HUES48 (cell line): ENCODE measurements around the gene YBX1.
"Not testable (repeated sequence)": the region's sequence is repeated elsewhere in the genome, so short reads cannot be mapped to it uniquely, and the experiment has no call there.

Experiments
- H3K27ac ChIP-seq: one replicate; pipeline ENCODE4 v1.7.0; 2013; ENCODE audit warnings: low read depth, low read length, inconsistent platforms
- H3K27me3 ChIP-seq: 2 replicates; pipeline ENCODE4 v1.6.1; 2013; ENCODE audit warnings: mild to moderate bottlenecking, low read length; ENCODE audit not compliant: control insufficient read depth, insufficient read depth
- H3K36me3 ChIP-seq: 2 replicates; pipeline ENCODE4 v1.6.1; 2013; ENCODE audit warnings: low read length; ENCODE audit not compliant: control insufficient read depth, insufficient read depth
- H3K4me1 ChIP-seq: 2 replicates; pipeline ENCODE4 v1.6.1; 2013; ENCODE audit warnings: mild to moderate bottlenecking, low read length; ENCODE audit not compliant: control insufficient read depth, insufficient read depth
- H3K4me3 ChIP-seq: 2 replicates; pipeline ENCODE4 v1.5.1; 2013; ENCODE audit warnings: mild to moderate bottlenecking, low read depth, low read length
- H3K9ac ChIP-seq: 2 replicates; pipeline ENCODE4 v1.6.1; 2013; ENCODE audit warnings: mild to moderate bottlenecking, low read depth, low read length, moderate library complexity
- H3K9me3 ChIP-seq: 2 replicates; pipeline ENCODE4 v1.6.1; 2013; ENCODE audit warnings: low read length; ENCODE audit not compliant: control insufficient read depth, insufficient read depth

YBX1 gene

DNA sequence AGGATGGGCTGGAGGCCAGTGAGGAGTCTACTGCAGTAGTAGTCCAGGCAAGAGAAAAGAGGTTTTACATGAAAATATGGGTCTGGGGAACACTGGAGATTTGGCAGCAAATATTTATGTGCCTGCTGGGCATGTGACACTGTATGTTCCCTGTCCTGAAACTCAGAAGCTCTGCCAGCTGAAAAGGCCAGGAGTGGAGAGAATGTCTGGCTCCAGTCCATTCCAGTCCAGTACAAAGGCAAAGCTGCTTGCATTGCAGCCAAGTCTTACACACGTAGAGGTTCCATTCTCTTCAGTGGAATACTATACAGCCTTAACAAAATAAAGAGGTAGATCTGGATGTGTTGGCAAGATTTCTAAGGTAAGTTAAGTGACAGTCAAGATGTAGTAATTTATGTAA is 7.5 kb upstream of the YBX1 start:
- Histone ChIP-seq H3K4me3 (no peak overlapping the region), H3K27me3 (no peaks in the 10 kb centered on the region), H3K27ac (no peak overlapping the region), H3K9ac (no peak overlapping the region), H3K36me3 (peaks cover 51% of the 10 kb centered on the region), H3K9me3 (no peaks in the 10 kb centered on the region), H3K4me1 (no peaks in the 10 kb centered on the region)

DNA sequence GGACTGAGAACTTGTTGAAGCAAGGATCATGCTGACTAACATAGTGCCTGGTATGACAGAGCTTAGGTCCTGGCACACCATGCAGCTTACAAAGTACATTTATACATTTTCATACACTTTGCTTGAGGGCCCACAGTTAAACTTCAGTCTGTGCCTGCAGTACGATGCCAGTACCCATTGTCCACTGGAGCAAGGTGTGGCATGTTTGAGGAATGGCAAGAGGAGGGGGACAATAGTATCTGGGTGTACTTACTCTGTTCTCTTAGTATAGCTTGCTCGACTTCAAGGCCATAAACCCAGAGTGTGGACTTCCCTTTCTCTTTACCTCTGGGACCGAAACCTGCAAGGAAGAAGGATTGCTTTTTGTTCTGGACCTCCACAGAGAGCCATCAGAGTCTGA is 6.8 kb upstream of the YBX1 start:
- no peak overlapping the region for H3K4me3 ChIP-seq
- no peak overlapping the region for H3K27ac ChIP-seq
- no peaks in the 10 kb centered on the region for H3K4me1 ChIP-seq
- no peak overlapping the region for H3K9ac ChIP-seq
- H3K9me3 ChIP-seq: no peaks in the 10 kb centered on the region
- peaks cover 43% of the 10 kb centered on the region for H3K36me3 ChIP-seq
- no peaks in the 10 kb centered on the region for H3K27me3 ChIP-seq

DNA sequence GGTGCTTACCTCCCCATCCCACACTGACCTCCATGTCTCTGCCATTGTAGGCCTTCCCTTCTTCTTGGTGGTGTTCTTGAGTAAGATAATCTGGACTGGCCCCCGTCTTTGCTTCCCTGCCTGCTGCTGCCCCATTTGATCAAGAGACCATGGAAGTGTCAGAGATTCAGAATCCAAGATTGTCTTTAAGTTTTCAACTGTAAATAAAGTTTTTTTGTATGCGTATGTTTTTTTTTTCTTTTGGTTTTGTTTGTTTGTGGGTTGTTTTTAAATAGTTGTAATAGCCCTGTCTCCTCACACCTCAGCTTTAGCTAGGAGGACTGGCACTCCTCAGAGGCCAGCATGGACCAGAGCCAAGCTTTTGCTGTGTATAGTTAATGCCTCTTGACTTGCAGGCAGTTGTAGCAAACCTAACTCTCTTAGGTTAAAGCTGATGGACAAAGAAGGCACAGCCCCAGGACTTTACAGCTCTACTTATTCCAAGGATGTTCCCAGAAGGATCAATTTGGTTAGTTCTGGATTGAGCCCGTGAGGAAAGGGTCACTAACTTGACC is 5.6 kb upstream of the YBX1 start:
- Histone ChIP-seq H3K27ac (no peak overlapping the region), H3K27me3 (no peaks in the 10 kb centered on the region), H3K36me3 (peaks cover 34% of the 10 kb centered on the region), H3K4me1 (no peaks in the 10 kb centered on the region), H3K9ac (no peak overlapping the region), H3K9me3 (no peaks in the 10 kb centered on the region), H3K4me3 (no peak overlapping the region)

DNA sequence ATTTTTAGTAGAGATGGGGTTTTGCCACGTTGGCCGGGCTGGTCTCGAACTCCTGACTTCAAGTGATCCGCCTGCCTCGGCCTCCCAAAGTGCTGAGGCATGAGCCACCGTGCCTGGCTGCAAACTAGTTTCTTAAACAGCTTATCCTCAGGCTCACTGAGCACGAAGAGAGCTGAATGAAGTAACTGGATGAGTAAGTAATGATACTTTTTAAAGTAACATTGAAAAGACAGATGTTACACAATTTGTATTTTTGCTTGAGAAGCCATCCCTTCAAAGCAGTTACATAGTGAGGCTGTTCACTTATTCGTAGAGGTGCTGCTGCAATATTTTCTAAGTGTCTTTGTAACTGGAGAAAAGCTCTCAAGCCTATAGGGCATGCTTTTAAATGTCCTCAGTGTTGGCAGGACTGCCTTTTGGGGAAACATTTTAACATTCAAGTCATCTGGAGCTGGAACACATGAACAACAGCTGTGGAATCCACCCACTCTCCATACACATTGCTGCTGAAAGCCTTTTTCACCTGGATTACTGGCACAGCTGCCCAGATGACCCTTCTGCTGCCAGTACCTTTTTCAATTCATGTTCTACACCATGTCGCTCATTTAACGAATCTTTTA is 2.7 kb upstream of the YBX1 start:
- H3K9me3 ChIP-seq: no peaks in the 10 kb centered on the region
- no peak overlapping the region for H3K4me3 ChIP-seq

DNA sequence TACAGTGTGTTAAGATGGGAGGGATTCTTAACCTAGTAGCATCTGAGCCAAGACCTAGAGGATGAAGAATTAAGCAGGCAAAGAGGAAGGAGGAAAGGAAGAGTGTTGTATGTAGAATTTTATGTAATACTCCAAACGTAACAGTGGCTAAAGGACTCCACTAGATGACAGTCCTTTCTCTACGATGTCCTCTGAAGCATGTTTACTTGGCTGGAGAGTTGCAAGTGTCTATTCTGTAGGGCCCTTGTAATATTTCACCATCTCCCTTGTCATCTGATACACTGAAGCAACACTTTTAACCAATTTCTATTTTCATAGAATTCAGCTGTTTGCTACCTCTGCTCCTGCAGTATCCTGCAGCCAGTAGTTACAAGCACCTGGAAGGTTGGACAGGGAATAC is 2.2 kb upstream of the YBX1 start:
- no peak overlapping the region for H3K4me3 ChIP-seq
- no peaks in the 10 kb centered on the region for H3K27me3 ChIP-seq
- H3K9ac ChIP-seq: no peak overlapping the region
- no peak overlapping the region for H3K27ac ChIP-seq
- H3K4me1 ChIP-seq: peaks cover 11% of the 10 kb centered on the region
- H3K36me3 ChIP-seq: peaks cover 33% of the 10 kb centered on the region
- H3K9me3 ChIP-seq: no peaks in the 10 kb centered on the region

More for the DNA sequence above, 2.7 kb upstream of the YBX1 start:
- H3K27ac ChIP-seq: no peak overlapping the region
- peaks cover 6% of the 10 kb centered on the region for H3K4me1 ChIP-seq
- H3K9ac ChIP-seq: no peak overlapping the region
- no peaks in the 10 kb centered on the region for H3K27me3 ChIP-seq
- H3K36me3 ChIP-seq: peaks cover 33% of the 10 kb centered on the region

DNA sequence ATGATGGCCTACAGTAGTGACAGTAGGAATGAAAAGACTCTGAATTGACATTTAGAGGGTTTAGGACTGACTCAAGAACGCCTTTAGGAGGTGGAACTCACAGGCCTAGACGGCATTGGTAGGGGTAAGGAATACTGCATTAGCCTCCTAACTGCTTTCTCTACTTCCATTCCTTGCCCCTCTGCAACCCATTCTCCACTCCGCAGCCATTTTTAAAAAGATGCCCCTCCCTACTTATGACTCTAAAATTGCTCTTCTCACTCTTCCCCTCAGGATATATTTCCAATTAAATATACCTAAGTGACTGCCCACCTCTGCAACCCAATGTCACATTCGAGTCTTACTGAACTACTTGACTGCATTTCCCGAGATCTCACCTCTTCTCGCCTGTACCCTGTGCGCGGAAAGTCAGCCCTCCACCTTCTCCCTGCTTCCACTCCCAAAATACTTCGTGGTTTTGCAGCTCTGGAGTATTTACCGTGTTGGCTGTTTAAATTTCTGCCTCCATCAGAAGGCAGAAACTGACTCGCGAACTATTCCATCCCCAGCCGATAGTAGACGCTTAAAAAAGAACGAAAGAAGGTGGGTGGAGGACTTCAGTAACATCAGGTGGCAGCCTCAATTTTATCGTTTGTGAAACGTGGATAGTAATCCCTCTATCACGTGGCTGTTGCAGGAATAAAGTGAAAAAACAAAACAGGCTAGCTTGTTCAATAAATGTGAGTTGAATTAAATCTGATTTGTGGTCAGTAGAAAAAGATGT is 1.1 kb upstream of the YBX1 start:
- peak overlapping the region; percentile 89 for H3K4me3 ChIP-seq
- H3K36me3 ChIP-seq: peaks cover 34% of the 10 kb centered on the region
- no peaks in the 10 kb centered on the region for H3K9me3 ChIP-seq
- peak overlapping the region; percentile 94 for H3K27ac ChIP-seq
- peaks cover 14% of the 10 kb centered on the region for H3K4me1 ChIP-seq
- peak overlapping the region; percentile 93 for H3K9ac ChIP-seq
- no peaks in the 10 kb centered on the region for H3K27me3 ChIP-seq

DNA sequence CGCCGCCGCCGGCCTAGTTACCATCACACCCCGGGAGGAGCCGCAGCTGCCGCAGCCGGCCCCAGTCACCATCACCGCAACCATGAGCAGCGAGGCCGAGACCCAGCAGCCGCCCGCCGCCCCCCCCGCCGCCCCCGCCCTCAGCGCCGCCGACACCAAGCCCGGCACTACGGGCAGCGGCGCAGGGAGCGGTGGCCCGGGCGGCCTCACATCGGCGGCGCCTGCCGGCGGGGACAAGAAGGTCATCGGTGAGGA is 193 bp downstream of the YBX1 start:
- H3K9ac ChIP-seq: peak overlapping the region; percentile 74; the same call in 1 of the 2 replicates
- peaks cover 20% of the 10 kb centered on the region for H3K4me1 ChIP-seq
- H3K9me3 ChIP-seq, H3K27me3 ChIP-seq: not testable (repeated sequence)
- H3K4me3 ChIP-seq: peak overlapping the region; percentile 89; the same call in 1 of the 2 replicates
- H3K36me3 ChIP-seq: peaks cover 38% of the 10 kb centered on the region
- H3K27ac ChIP-seq: peak overlapping the region; percentile 73

DNA sequence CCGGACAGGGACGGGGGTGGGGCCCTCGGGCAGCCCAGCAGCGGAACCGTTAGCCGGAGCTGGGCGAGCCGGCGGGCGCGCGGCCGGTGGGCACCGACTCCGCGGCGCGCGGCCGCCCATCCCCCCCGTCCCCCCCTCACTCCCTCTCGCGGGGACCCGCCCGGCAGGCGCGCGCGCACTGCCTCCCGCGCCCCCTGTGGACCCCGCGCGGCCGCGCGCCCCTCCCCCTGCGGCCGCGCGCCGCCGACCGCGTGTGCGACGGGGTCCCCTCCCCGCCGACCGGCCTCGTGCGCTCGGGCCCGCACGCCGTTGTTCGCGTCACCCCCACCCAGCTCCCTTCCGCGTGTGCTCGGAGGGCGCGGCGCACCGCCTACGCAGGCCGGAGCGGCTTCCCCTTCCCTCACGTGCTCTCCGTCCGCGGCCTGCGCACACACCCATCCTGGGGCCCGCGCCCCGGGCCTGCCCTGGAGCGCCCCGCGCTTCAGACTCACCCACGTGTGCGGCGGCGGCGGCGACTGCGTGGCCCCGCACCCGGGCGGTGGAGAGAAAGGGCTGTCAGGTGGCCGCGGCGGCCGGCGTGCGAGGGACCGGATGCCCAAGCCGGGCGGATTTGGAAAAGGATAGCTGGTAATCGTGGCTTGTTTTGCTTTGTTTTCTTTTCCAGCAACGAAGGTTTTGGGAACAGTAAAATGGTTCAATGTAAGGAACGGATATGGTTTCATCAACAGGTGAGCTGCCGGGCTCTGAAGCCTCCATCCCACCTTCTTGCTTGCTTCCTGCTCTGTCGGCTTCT is 717 bp downstream of the YBX1 start:
- H3K27ac ChIP-seq: peak overlapping the region; percentile 73
- H3K9me3 ChIP-seq: no peaks in the 10 kb centered on the region

DNA sequence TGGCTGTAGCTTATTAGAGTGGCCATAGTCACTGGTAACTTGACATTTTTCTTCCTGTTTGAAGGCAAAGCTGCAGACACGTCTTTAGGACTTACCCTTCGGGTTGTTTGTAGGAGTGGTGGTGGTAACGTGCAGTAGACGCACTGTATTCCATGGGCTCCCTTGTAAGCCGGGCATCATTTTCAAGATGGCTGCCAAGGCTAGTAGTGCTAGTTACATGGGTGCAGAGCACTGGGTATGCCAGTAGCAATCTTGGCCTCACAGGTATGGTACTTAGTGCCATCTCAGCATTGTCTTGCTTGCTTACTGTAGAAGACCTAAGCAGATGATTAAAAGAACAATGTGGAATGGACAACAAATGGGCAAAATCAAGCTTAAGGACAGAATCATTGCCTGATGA is 1.9 kb downstream of the YBX1 start:
- H3K9me3 ChIP-seq: no peaks in the 10 kb centered on the region
- H3K27me3 ChIP-seq: no peaks in the 10 kb centered on the region
- H3K27ac ChIP-seq: no peak overlapping the region
- H3K36me3 ChIP-seq: peaks cover 51% of the 10 kb centered on the region
- H3K4me1 ChIP-seq: peaks cover 27% of the 10 kb centered on the region
- H3K9ac ChIP-seq: no peak overlapping the region
- H3K4me3 ChIP-seq: peak overlapping the region; percentile 89

More for the DNA sequence above, 717 bp downstream of the YBX1 start:
- Histone ChIP-seq H3K4me1 (peaks cover 20% of the 10 kb centered on the region), H3K9ac (peak overlapping the region; percentile 95), H3K36me3 (peaks cover 44% of the 10 kb centered on the region), H3K4me3 (peak overlapping the region; percentile 89), H3K27me3 (no peaks in the 10 kb centered on the region)

DNA sequence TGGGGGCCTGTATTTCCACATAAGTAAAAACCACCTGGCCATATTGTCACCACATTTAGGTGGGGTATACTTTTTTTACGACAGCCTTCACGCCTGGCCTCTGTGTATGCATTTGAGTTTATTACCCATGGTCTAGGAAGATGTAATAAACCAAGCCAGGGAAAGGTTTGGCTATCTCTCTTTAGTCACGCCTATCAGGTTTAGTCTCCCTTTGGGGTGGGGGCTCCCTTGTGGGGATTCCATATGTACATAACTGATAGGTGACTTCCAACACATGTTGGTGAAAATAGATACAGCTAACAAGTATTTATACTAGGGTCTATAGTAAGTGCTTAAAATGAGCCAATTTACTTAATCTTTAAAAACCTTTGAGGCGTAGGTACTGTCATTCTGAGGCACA is 4.2 kb downstream of the YBX1 start:
- Histone ChIP-seq H3K27ac (no peak overlapping the region), H3K4me3 (peak overlapping the region; percentile 89; the same call in 1 of the 2 replicates), H3K9ac (no peak overlapping the region), H3K4me1 (peaks cover 32% of the 10 kb centered on the region), H3K36me3 (peaks cover 58% of the 10 kb centered on the region), H3K27me3 (no peaks in the 10 kb centered on the region), H3K9me3 (no peaks in the 10 kb centered on the region)

DNA sequence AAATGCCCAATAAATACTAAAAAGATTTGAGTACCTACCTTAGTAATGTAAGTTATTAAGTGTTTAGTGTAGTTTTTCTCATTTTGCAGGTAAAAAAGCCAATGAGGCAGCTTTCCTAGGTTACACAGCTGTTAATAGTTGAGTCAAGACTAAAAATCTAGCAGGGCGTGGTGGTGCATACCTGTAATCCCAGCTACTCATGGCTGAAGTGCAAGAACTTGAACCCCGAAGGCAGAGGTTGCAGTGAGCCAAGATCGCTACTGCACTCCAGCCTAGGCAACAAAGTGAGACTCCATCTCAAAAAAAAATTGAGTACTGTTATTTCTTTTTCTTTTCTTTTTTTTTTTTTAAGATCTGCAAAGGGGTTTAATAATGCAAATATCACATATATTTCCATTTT is 7.7 kb downstream of the YBX1 start:
- H3K4me1 ChIP-seq: peaks cover 41% of the 10 kb centered on the region
- H3K27me3 ChIP-seq: no peaks in the 10 kb centered on the region
- no peaks in the 10 kb centered on the region for H3K9me3 ChIP-seq
- H3K27ac ChIP-seq: no peak overlapping the region
- H3K36me3 ChIP-seq: peaks cover 74% of the 10 kb centered on the region
- H3K4me3 ChIP-seq: no peak overlapping the region
- no peak overlapping the region for H3K9ac ChIP-seq
